HFF-Myc (cell line): Measurements from ENCODE around the gene AS3MT.
"Not testable (repeated sequence)": the region's sequence is repeated elsewhere in the genome, so short reads cannot be mapped to it uniquely, and the experiment has no call there.

Experiments
- DNase-seq: peaks from one replicate; pipeline ENCODE4 v3.0.0-alpha.2; 2011; ENCODE audit warnings: low read depth; ENCODE audit errors: extremely low read depth
- H3K4me3 ChIP-seq: replicated peaks from 2 replicates; pipeline ENCODE4 v1.5.1; 2011; ENCODE audit warnings: low read depth, mild to moderate bottlenecking, control low read depth, low read length
- CTCF ChIP-seq: IDR thresholded peaks from 2 replicates; pipeline ENCODE4 v1.5.1; 2012; ENCODE audit warnings: mild to moderate bottlenecking, low read depth, low read length, control low read depth; ENCODE audit errors: missing control alignments

The AS3MT gene

GRCh38 chr10:102832248-102832647 lies 37.0 kb upstream of the AS3MT start:
- no peak for DNase-seq
- no peak overlapping the region for H3K4me3 ChIP-seq
- TF ChIP-seq CTCF, result no peak

GRCh38 chr10:102832987-102833386 lies 36.3 kb upstream of the AS3MT start:
- H3K4me3 ChIP-seq, result no peak overlapping the region

DNA sequence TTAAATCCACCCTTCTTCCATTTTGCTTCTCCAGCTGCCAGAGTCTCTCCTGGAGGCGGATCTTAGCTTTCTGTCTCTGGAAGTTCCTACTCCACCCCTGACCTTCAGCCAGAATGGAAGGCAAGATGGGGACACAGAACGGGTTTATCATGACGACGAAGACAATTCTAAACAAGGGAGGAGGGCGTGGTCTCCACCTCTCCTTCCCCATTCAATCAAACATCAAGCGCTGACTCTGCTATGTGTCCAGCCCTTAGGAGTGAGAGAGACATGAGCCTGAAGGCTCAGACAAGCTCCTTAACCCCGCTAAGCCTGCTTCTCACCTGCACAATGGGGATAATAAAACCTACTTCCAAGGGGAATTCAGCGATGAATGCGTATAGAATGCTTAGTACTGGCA lies 35.1 kb upstream of the AS3MT start:
- DNase-seq, result no peak
- no peak for TF ChIP-seq CTCF
- no peak overlapping the region for H3K4me3 ChIP-seq

More at GRCh38 chr10:102832987-102833386, 36.3 kb upstream of the AS3MT start:
- no peak for TF ChIP-seq CTCF
- no peak for DNase-seq

DNA sequence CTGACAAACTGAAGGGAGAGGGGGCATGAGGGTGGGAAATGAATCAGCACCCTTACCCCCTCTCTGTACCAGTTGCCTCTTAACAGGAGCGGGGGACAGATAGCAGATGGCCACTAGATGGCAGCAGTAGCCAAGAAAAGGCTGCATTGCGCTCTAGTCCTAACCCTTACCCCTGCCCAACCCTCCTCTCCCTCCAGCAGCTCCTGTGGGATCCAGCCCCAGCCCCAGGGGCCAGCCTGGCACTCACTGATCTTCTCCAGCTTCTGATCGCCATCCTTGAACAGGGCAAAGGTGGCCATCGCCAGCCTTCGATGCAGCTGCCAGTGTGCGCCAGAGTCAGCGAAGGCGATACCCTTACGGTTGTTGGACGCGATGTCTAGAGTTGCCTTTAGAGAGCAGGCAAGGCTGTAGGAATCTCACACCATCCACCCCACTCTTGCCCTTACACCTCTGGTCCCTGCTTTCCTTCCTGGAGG lies 34.2 kb upstream of the AS3MT start:
- no peak overlapping the region for H3K4me3 ChIP-seq
- DNase-seq, result peak; percentile 56
- peak; percentile 86 for TF ChIP-seq CTCF

DNA sequence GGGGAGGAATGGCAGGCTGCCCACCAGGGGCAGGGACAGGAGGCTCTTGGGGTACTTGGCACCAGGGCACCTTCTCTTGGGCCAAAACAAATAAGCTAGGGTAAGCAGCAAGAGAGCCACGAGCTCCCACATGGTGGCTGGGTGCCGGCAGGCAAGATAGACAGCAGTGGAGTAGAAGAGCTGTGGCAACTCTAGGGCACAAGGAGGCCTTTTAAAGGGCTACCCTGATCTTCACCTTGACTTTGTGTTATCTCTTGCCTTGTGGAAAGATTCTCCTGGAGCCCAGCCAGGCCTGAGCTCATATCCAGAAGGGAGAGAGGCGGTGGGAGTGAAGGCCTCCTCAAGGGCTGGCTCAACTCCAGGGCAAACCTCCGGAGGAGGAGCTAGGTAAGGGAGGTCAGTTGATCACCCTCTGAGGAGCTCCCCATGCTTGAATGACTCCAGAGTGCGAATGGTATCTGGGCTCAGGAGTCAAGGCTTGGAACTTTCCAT lies 32.0 kb upstream of the AS3MT start, which contains the start of gene CYP17A1:
TSS of gene CYP17A1 (minus strand) at position 184 of the 492 bp plus-strand sequence. CDS start at position 132, 52 bp downstream.
- H3K4me3 ChIP-seq, result no peak within 1 kb of the TSS
- TF ChIP-seq CTCF, result no peak
- DNase-seq, result no peak

DNA sequence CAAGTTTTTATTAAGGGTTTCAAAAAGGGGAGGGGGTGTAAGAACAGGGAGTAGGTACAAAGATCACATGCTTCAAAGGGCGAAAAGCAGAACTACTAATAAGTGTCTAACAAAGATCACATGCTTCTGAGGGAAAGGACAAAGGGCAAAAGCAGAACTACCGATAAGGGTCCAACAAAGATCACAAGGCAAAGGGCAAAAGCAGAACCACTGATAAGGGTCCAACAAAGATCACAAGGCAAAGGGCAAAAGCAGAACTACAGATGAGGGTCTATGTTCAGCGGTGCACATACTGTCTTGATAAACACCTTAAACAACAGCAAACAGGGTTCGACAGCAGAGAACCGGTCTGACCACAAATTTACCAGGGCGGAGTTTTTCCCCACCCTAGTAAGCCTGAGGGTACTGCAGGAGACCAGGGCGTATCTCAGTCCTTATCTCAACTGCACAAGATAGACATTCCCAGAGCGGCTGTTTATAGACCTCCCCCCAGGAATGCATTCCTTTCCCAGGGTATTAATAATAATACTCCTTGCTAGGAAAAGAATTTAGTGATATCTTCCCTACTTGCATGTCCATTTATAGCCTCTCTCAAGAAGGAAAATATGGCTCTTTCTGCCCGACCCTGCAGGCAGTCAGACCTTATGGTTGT lies 30.9 kb upstream of the AS3MT start:
- not testable (repeated sequence) for H3K4me3 ChIP-seq

DNA sequence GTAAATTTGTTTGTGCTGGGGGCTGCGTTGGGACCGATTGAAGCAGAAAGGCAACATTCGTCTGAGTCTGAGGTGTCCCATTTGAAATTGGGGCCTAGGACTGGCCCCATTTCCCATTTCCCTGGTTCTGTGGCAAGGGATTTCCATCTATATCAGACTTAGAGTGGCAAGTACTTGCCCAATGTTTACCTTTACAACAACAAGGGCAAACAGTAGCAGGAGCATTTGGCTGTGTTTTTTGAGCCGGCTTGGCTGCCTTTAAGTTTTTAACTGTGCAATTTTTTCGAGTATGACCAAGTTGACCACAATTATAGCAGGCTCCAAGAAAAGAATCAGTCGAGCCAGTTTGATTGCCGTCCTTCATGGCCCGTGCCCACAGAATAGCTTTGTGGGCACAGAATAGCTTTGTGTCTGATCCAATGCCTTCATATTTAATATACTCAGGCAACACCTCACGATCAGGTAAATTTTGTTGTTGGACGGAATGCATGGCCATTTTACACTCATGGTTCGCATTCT lies 27.4 kb upstream of the AS3MT start:
- no peak for DNase-seq
- TF ChIP-seq CTCF, result no peak

More for the DNA sequence above, 30.9 kb upstream of the AS3MT start:
- not testable (repeated sequence) for DNase-seq

GRCh38 chr10:102843139-102843538 lies 26.1 kb upstream of the AS3MT start:
- not testable (repeated sequence) for H3K4me3 ChIP-seq, DNase-seq

More for the DNA sequence above, 27.4 kb upstream of the AS3MT start:
- H3K4me3 ChIP-seq, result no peak overlapping the region

- not testable (repeated sequence) for DNase-seq, H3K4me3 ChIP-seq
Observed at GRCh38 chr10:102844190-102844776, 25.0 kb upstream of the AS3MT start.
